ENCODE data around the gene PTPRZ1.

GRCh38 chr7:122068999-122069398 is 196.0 kb downstream of the PTPRZ1 start:
- TF ChIP-seq CTCF (conservative IDR thresholded peaks at IDR 0.05) (no peak), EZH2 (IDR thresholded peaks at IDR 0.05; ENCODE audit: low read depth) (no peak)
